ENCODE measurements around the gene ADCK1. TPM values are rescaled to one million over a fixed set of nuclear protein-coding genes. Genes with fewer than 3 reads are reported as not detected.
"Not testable (repeated sequence)": the region's sequence is repeated elsewhere in the genome, so short reads cannot be mapped to it uniquely, and the experiment has no call there.

Gene ADCK1
- polyA plus RNA-seq, 1 experiment = 4.8 TPM

GRCh38 chr14:77910506-77910905 lies 110.6 kb downstream of the ADCK1 start:
- DNase-seq (ENCODE audit: low read depth, low spot score) = no peak
- ChIA-PET CTCF (no interaction called here), POLR2A (no interaction called here)
- no peak overlapping the region for H3K27ac ChIP-seq (ENCODE audit: low read depth, low read length)
- H3K4me3 ChIP-seq (ENCODE audit: low read depth, low read length) = no peak overlapping the region
- no peaks in the 10 kb centered on the region for H3K27me3 ChIP-seq (ENCODE audit: control insufficient read depth, insufficient read depth, low read length)
- no peak for TF ChIP-seq CTCF (IDR thresholded peaks at IDR 0.05; ENCODE audit: low read depth, low read length)
- H3K9me3 ChIP-seq (ENCODE audit: control insufficient read depth, insufficient read depth, low read length) = no peaks in the 10 kb centered on the region; the same call in 1 of the 2 replicates

GRCh38 chr14:77911356-77911755 lies 111.4 kb downstream of the ADCK1 start:
- H3K27ac ChIP-seq (ENCODE audit: low read depth, low read length) = no peak overlapping the region
- TF ChIP-seq CTCF (IDR thresholded peaks at IDR 0.05; ENCODE audit: low read depth, low read length) = no peak
- no peak for DNase-seq (ENCODE audit: low read depth, low spot score)
- ChIA-PET CTCF (no interaction called here), POLR2A (no interaction called here)
- no peaks in the 10 kb centered on the region for H3K27me3 ChIP-seq (ENCODE audit: control insufficient read depth, insufficient read depth, low read length)
- no peak overlapping the region for H3K4me3 ChIP-seq (ENCODE audit: low read depth, low read length)
- H3K9me3 ChIP-seq (ENCODE audit: control insufficient read depth, insufficient read depth, low read length) = no peaks in the 10 kb centered on the region; the same call in 1 of the 2 replicates

GRCh38 chr14:77912754-77913556 lies 113.0 kb downstream of the ADCK1 start:
- Histone ChIP-seq H3K9me3 (ENCODE audit: control insufficient read depth, insufficient read depth, low read length) (no peaks in the 10 kb centered on the region; the same call in 1 of the 2 replicates), H3K27me3 (ENCODE audit: control insufficient read depth, insufficient read depth, low read length) (no peaks in the 10 kb centered on the region), H3K27ac (ENCODE audit: low read depth, low read length) (no peak overlapping the region), H3K4me3 (ENCODE audit: low read depth, low read length) (no peak overlapping the region)
- POLR2A ChIA-PET = no interaction called here
- CTCF ChIA-PET = interaction anchor here (1.6 kb wide), 1 partner anchor 49 kb away, joined by 6 read pairs; no protein-coding TSS in a partner anchor
- DNase-seq (ENCODE audit: low read depth, low spot score) = no peak
- no peak for TF ChIP-seq CTCF (IDR thresholded peaks at IDR 0.05; ENCODE audit: low read depth, low read length)

DNA sequence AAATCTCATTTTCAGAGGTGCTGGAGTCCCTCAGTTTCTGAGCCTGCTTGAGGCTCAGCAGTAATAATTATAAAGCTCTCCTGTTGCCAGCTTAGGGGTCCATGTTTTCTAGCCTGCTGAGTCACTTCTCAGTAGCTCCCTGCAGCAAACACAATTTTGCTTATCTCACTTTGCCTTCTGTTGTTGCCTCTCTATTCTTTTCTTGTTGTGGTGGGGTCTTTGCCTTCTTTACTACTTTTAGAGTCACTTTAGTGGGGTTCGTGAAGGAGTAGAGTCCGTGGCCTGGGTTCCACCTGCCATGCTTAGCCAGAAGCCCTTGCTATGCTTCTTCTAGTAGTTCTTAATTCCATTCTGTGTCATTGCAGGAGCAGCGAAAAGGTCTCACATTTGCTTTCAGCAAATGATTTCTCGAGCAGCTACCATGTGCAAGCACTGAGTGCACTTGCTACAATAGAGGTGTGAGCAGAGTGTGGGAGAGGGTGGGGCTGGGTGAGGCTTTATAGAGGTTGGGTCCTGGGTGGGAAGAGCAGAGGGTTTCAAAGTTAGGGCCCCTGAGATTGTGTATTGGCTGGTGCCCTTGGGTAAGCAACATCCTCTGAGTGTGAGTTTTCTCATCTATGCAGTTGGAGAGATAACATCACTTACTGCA lies 114.3 kb downstream of the ADCK1 start:
- CTCF ChIA-PET = interaction anchor here (1.6 kb wide), 1 partner anchor 51 kb away, joined by 6 read pairs; no protein-coding TSS in a partner anchor
- TF ChIP-seq CTCF (IDR thresholded peaks at IDR 0.05; ENCODE audit: low read depth, low read length) = no peak

GRCh38 chr14:77915390-77915789 lies 115.5 kb downstream of the ADCK1 start:
- H3K9me3 ChIP-seq (ENCODE audit: control insufficient read depth, insufficient read depth, low read length); H3K27me3 ChIP-seq (ENCODE audit: control insufficient read depth, insufficient read depth, low read length); H3K4me3 ChIP-seq (ENCODE audit: low read depth, low read length); POLR2A ChIA-PET; CTCF ChIA-PET; H3K27ac ChIP-seq (ENCODE audit: low read depth, low read length); DNase-seq (ENCODE audit: low read depth, low spot score): not testable (repeated sequence)

More for the DNA sequence above, 114.3 kb downstream of the ADCK1 start:
- Histone ChIP-seq H3K9me3 (ENCODE audit: control insufficient read depth, insufficient read depth, low read length) (no peaks in the 10 kb centered on the region; the same call in 1 of the 2 replicates), H3K27ac (ENCODE audit: low read depth, low read length) (no peak overlapping the region), H3K4me3 (ENCODE audit: low read depth, low read length) (no peak overlapping the region), H3K27me3 (ENCODE audit: control insufficient read depth, insufficient read depth, low read length) (no peaks in the 10 kb centered on the region)
- DNase-seq (ENCODE audit: low read depth, low spot score) = no peak
- POLR2A ChIA-PET = no interaction called here

Measured in AG04450 (cell line).